ENCODE data around the gene ALPL.

DNA sequence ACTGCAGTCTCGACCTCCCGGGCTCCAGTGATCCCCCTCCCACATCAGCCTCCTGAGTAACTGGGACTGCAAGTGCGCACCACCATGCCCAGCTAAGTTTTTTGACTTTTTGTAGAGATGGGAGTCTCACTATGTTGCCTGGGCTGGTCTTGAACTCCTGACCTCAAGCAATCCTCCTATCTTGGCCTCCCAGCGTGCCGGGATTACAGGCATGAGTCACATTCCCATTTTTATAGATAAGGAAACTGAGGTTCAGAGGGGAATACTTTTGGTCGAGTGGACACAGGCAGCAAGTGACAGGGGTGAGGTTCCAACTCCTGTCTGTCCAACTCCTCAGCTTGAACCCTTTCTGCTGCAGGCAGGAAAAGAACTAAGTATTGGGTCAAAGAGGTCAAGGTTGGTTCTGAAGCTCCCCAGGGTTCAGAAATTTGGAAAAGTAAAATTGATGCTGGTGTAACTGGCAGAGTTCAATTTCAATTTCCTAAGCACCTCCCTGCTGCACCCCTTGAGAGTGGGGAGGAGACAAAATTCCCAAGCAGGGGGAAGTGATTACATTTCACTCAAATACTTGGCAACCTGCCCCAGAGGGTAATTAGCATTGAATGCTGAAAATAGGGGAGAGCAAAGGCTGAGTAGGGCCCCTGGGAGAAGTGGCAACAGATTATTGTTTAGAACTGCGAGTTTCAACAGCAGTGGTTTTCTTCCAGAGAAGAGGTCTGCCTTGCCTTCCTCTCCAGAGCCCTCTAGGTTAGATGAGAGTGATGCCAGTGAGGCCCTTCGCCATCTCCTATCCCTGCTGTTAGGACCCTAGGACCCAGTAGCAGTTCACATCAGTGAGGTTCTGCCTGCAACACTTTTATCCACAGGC lies 17.5 kb upstream of the ALPL start:
- TF ChIP-seq, protein P1, sequence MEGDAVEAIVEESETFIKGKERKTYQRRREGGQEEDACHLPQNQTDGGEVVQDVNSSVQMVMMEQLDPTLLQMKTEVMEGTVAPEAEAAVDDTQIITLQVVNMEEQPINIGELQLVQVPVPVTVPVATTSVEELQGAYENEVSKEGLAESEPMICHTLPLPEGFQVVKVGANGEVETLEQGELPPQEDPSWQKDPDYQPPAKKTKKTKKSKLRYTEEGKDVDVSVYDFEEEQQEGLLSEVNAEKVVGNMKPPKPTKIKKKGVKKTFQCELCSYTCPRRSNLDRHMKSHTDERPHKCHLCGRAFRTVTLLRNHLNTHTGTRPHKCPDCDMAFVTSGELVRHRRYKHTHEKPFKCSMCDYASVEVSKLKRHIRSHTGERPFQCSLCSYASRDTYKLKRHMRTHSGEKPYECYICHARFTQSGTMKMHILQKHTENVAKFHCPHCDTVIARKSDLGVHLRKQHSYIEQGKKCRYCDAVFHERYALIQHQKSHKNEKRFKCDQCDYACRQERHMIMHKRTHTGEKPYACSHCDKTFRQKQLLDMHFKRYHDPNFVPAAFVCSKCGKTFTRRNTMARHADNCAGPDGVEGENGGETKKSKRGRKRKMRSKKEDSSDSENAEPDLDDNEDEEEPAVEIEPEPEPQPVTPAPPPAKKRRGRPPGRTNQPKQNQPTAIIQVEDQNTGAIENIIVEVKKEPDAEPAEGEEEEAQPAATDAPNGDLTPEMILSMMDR (IDR thresholded peaks at IDR 0.05): no peak
- no peak for TF ChIP-seq EP300 (IDR thresholded peaks at IDR 0.05)
- TF ChIP-seq POLR2A (IDR thresholded peaks at IDR 0.05): no peak

Data from stomach (tissue), 4 donors.